GOT3 (cell line): ENCODE measurements around the gene ZSWIM4.
"Not testable (repeated sequence)": the region's sequence is repeated elsewhere in the genome, so short reads cannot be mapped to it uniquely, and the experiment has no call there.

Experiments
- DNase-seq: peaks from one replicate; lab custom pipeline; 2025; ENCODE audit warnings: mixed read lengths; lab: John Stamatoyannopoulos, UW

The ZSWIM4 gene

DNA sequence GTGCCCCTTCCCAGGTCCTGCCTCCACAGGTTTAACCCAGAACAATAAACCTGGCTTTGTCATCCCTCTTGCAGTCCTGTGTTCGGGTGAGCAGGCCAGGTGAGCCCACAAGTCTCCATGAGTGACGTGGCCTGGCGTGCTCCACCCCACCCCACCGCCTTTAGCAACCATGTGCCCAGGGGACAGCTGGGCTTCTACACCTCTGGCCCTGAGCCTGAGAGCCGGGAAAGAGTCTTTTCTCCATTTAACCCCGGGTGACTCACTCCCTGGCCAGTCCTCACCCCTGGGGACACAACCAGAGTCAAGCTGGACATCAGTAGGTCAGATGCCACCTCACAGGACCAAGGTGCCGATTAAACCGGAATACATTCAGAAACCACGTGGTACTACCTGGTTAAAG lies 16.8 kb upstream of the ZSWIM4 start:
- DNase-seq, result no peak

DNA sequence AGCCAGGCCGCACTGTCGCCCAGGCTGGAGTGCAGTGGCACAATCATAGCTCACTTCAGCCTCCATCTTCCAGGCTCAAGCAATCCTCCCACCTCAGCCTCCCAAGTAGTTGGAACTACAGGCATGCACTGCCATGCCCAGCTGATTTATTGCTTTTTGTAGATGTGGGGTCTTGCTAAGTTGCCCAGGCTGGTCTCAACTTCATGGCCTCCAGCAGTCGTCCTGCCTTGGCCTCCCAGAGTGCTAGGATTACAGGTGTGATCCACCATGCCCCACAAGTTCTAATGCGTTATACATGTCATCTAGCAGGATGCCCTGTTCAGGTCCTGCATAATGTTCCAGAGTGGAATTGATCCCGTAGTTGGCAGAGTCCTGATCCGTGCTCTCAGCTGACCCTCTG lies 16.4 kb upstream of the ZSWIM4 start:
- no peak for DNase-seq

DNA sequence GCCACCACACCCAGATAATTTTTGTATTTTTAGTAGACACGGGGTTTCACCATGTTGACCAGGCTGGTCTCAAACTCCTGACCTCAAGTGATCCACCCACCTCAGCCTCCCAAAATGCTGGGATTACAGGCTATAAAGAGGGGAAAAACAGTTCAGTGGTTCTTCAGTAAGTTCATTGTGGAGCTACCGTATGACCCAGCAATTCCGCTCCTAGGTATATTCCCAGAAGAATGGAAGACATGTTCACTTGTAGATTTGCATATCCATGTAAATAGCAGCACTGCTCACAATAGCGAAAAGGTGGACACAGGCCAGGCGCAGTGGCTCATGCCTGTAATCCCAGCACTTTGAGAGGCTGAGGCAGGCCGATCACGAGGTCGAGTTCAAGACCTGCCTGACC lies 15.4 kb upstream of the ZSWIM4 start:
- DNase-seq, result not testable (repeated sequence)

DNA sequence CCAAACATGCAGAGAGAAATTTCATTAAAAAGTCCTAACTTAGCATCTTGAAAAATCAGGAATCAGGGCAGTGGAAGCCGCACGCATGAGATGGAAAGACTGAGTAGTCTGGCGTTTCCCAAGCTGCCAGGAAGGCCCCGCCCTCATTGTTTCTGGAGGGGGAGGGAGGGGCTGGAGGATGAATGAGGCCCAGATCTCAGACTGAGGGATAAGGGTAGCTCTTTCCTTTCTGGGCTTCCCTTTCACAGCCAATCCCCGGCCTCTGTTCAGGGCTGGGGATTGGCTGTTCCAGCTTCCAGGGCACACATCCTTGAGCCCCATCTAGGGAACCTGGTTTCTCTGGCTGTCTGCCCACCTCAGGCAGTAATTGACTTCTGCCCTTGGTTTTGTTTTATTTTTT lies 13.7 kb upstream of the ZSWIM4 start:
- peak; percentile 33 for DNase-seq

DNA sequence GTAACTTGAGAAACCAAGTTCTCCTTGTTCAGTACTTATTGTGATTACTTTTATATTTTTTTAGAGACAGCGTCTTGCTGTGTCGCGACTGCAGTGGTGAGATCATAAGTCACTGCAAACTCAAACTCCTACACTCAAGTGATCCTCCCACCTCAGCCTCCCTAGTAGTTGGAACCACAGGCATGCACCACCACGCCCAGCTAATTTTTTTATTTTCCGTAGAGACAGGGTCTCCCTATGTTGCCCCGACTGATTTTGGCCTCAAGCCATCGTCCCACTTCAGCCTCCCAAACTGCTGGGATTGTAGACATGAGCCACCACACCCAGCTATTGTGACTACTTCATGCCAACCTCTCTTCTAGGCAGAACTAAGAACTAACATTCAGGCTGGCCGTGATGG lies 12.7 kb upstream of the ZSWIM4 start:
- DNase-seq, result no peak

DNA sequence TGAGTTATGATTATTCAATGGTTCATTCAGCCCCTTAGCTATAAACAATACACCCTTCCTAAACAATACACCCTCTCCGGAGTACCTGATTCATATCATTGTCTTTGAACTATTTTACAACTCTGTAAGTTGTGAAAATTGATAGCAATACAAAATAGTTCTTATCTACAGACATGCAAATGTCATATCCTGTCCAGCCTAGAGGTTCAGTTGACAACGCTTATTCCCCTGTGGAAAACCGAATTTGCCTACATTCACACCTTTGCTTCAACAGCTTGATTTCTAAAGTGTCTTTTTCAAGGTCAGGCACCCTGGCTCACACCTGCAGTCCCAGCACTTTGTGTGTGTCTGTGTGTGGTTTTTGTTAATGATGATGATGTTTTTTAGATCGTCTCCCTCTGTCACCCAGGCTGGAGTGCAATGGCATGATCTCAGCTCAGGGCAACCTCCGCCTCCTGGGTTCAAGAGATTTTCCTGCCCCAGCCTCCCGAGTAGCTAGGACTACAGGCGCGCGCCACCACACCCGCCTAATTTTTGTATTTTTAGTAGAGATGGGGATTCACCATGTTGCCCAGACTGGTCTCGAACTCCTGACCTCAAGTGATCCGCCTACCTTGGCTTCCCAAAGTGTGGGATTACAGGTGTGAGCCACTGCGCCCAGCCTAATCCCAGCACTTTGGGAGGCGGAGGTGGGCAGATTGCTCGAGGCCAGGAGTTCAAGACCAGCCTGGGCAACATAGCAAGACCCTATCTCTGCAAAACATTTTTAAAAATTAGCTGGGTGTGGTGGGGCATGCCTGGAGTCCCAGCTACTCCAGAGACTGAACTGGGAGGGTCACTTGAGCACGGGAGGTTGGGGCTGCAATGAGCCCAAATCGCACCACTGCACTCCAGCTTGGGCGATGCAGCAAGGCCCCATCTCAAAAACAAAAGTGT lies 11.4 kb upstream of the ZSWIM4 start:
- no peak for DNase-seq

DNA sequence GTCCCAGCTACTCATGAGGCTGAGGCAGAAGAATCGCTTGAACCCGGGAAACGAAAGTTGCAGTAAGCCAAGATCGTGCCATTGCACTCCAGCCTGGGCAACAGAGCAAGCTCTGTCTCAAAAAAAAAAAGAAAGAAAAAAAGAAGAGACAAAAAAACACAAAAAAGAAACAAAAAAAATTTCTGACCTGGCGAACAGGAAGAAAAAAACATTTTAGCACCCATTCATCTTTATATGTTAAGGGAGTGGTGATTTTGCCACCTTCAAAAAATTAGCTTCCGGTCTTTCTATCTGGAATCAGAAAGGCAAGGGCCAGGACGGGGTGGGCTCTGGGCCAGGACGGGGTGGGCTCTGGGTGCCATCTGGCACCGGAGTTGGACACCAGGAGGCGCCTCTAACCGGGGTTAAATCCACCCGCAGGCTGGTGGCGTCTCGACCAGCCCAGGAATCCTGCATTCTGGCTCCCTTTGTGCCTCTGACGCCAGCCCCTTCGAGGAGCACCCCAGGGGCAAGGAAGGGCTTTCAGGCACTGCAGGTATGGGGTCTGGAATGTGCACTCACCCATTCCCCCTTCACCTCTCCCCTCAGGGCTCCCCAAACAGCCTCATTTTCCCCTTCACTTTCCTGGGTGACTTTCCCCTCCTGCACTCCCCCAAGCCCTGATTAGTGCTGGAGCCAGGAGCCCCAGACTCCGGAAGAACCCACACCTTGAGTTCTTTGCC lies 10.4 kb upstream of the ZSWIM4 start:
- DNase-seq, result no peak

DNA sequence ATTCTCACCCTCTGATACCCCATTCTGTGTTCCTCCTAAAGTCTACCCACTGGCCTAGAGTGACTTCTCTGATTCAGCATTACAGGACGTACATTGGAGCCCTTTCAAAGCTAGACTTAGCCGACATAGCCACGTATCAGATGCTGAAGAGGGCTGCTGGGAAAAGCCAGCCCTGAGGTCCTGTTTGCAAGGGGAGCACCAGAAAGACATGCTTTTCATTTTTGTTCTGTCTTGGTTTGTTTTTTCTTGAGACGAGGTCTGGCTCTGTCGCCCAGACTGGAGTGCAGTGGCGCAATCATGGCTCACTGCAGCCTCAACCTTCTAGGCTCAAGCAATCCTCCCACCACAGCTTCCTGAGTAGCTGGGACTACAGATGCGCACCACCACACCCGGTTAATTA lies 6.3 kb upstream of the ZSWIM4 start:
- DNase-seq, result no peak

DNA sequence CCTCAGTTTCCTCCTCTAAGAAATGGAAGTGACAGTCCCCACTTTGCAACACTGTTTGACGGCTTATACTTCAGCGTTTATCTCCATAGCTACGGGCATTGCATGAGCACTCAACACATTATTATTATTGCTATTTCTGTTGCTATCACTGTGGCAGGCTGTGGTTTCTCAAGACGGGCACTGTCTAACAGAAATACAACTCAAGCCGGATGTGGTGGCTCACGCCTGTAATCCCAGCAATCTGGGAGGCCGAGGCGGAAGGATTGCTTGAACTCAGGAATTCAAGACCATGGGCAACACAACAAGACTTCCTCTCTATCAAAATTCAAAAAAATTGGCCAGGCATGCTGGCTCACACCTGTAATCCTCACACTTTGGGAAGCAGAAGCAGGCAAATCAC lies 4.9 kb upstream of the ZSWIM4 start:
- no peak for DNase-seq

DNA sequence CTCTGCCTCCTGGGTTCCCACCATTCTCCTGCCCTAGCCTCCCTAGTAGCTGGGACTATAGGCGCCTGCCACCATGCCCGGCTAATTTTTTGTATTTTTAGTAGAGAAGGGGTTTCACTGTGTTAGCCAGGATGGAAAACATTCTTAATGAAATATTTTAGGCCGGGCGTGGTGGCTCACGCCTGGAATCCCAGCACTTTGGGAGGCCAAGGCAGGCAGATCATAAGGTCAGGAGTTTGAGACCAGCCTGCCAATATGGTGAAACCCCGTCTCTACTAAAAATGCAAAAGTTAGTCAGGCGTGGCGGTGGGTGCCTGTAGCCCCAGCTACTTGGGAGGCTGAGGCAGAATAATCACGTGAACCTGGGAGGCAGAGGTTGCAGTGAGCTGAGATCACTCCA lies 1.9 kb upstream of the ZSWIM4 start:
- not testable (repeated sequence) for DNase-seq

DNA sequence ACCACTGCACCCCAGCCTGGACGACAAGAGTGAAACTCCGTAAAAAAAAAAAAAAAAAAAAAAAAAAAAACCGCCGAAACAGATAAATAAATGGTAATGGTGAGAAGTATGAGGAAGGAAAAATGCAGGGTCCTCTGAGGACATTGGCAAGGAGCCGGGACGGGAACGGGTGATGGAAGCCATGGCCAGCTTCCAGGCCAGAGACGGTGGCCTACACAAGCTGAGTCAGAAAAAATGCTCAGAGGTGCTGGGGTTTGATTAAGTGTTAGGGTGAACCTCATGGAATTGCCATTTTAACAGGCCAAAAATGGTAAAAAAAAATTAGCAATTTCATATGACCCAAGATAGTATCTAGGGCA lies 866 bp upstream of the ZSWIM4 start:
- peak; percentile 23 for DNase-seq

DNA sequence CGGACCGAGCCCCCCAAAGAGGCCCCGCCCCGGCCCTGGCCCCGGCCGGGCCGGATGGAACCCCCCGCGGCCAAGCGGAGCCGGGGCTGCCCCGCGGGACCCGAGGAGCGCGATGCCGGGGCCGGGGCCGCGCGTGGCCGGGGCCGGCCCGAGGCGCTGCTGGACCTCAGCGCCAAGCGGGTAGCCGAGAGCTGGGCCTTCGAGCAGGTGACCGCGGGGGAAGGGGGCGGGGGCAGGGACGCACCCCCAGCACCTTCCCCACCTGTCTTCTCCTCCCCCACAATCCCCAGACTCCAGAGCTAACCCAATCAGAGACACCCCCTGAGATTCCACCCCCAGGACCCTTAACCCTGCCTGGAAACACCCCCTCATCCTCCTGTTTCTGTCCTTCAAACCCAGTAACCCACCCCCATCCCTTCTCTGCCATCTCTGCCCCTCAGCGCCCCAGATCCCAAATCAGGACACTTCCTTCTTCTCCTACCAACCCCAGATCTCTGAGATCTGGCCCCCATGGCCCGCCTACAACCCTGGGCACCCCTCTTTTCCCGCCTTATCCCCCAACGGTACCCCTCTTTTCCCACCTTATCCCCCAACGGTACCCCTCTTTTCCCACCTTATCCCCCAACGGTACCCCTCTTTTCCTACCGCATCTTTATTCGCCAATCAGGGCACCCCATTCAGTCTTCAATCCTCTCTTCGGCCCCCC lies 505 bp downstream of the ZSWIM4 start:
- DNase-seq, result no peak

DNA sequence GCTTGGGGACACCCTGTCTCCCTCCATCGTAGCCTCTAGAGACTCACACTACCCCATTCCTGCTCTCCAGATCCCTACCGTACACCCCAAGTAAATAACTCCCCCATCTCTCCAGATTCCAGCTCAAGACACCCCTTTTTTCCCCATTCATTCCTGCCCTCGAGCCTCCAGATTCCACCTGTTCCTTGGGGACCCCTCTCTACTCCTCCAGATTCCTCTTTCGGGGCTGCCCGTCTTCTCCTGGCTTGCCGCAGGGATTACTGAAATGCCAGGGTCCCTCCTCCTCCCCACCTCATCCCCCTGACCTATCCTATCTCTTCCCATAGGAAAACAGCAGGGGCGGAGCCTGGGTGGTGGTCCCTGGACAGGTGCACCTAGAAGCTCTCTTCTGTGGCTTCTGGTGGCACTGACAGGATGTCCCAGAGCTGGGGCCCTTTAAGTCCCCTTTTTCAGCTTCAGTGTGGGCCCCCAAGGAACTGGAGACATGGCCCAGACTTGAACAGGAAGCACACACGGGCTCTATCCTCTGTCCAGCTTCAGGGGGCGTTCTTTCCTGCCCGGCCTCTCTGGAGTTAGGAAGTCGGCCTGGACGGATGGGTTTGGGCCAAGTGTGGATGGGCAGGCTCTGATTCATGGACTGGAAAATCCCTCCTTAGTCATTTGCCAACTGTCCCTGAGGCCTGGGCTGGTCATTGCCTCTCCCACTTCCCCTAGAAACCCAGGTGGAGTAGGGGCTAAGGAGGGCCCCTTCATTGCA lies 1.2 kb downstream of the ZSWIM4 start:
- DNase-seq, result peak; percentile 39

DNA sequence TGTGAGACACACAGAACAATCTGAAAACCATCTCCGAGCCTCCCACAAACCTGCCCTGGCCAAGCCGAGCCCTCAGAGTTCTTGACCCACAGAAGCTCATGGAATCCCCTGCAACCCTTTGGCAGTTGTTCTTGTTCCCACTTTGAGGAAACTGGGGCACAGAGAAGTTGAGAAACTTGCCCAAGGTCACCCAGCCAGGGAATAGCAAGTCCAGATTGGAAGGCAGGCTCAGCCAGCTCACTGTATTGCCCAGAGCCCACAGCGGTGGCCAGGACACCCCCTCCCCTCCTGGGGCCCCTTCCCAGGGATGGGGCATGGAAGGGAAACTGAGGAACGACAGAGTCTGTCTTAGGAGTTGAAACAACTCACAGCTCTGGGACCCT lies 1.8 kb downstream of the ZSWIM4 start:
- no peak for DNase-seq

DNA sequence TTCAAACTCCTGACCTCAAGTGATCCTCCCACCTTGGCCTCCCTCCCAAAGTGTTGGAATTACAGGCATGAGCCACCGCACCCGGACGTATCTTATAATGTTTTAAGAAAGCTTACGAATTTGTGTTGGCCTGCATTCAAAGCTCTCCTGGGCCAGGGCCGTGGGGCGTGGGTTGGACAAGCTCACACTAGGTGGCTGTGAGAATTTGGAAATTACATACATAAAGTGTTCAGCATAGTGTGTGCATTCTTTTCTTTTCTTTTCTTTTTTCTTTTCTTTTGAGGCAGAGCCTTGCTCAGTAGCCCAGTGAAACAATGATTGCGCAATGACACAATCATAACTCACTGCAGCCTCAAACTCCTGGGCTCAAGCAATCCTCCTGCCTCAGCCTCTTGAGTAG lies 2.6 kb downstream of the ZSWIM4 start:
- no peak for DNase-seq

DNA sequence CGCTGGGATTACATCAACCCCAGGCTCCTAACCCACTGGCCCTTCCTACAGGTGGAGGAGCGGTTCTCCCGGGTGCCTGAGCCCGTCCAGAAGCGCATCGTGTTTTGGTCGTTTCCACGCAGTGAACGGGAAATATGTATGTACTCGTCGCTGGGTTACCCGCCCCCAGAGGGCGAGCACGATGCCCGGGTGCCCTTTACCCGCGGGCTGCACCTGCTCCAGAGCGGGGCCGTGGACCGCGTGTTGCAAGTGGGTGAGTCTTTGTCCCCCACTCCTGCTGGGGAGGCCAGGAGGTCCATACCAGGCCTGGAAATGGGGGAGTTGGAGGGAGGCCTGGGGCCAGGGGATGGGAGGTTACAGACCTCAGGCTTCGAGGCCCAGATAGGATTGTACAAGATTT lies 4.4 kb downstream of the ZSWIM4 start:
- DNase-seq, result no peak

DNA sequence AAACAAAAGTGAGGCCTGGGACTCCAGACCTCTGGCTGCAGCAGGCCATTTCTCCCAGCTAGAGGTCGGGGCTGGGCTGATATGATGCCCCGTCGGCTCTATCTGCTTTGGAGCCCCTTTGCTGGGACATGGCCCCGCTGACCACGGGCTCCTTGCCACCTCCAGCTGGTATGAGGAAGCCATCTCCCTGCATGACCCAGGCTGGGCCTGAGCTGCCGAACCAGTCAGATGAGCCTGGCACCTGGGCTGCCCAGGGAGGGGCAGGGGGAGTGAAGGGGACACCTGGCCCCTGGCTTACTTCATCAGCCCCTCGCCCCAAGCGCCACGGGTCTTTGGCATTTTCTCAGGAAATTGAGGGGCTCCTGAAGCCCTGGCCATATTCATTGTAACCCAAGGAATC lies 7.8 kb downstream of the ZSWIM4 start:
- no peak for DNase-seq

DNA sequence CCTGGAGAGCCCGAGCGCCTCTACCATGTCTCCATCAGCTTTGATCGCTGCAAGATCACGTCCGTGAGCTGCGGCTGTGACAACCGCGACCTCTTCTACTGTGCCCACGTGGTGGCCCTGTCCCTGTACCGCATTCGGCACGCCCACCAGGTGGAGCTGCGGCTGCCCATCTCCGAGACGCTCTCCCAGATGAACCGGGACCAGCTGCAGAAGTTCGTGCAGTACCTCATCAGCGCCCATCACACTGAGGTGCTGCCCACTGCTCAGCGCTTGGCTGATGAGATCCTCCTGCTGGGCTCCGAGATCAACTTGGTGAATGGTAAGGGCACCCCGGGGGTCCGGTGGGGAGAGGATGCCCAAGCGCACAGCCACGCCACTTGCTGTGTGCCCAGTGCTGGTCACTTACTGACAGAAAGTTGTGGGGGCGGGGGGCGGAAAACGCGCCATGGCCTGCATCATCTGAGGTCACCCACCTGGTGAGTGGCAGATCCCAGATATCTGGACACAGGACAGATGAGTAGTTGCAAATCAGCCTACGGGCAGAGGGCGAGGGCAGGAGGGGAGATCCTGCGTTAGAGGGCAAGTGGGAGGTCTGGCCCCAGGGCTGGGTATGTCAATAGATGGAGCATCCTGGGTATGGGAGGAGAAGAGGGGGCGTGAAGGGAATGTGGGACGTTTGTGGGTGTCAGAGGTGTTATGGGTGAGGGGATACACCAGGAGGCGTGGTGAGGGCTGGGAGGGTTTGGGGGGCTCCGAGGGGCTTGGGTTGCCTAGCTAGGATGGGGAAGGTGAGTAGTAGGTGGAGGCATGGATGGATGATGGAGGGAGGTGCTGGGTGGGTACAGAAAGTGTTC lies 9.8 kb downstream of the ZSWIM4 start:
- no peak for DNase-seq

DNA sequence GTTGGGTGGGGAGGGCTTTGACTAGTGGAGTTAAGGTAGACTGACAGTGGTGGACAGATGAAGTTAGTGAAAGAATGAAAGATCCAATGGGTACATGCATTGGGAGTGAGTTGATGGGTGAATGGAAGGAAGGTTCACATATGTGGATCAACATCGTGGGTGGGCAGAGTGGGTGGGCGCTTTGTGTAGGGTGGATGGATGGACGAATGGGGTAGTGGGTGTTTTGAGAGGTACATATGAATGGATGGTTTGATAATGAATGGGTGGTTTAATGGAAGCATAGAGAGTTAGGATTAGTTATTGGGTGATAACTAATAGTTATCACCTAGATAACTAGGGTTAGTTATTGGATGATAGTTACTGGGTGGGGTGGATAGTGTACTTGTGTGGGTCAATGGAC lies 11.5 kb downstream of the ZSWIM4 start:
- DNase-seq, result no peak

DNA sequence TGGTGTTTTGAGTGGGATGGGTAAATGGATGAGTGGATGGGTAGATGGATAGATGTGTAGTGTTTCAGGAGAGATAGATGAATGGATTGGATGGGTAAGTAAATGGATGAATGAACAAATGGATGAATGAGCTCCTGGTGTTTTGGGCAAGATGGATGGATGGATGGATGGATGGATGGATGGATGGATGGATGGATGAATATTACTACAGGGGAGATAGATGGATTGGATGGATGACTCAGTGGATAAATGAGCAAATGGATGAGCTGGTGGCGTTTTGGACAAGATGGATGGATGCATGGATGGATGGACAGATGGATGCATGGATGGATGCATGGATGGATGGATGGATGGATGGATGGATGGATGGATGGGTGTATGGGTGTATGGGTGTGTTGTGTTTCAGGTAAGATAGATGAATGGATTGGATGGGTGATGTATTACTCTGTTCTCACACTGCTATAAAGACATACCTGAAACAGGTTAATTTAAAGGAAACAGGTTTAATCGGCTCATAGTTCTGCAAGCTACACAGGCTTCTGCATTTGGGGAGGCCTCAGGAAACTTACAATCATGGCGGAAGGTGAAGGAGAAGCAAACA lies 12.3 kb downstream of the ZSWIM4 start:
- no peak for DNase-seq

DNA sequence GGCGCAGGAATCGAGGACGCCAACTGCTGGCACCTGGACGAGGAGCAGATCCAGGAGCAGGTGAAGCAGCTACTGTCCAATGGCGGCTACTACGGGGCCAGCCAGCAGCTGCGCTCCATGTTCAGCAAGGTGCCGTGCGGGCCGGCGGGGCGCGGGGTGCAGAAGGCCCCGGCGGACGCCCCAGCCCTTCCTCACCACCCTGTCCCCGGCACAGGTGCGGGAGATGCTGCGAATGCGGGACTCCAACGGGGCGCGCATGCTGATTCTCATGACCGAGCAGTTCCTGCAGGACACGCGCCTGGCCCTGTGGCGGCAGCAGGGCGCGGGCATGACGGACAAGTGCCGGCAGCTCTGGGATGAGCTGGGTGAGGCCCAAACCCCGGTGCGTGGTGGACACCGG lies 13.6 kb downstream of the ZSWIM4 start:
- no peak for DNase-seq
